H9 (cell line): ENCODE measurements around the gene TMEM237. TPM values are rescaled to one million over a fixed set of nuclear protein-coding genes. Genes with fewer than 3 reads are reported as not detected.

Source experiments
- DNase-seq: peaks from one replicate; pipeline ENCODE4 v3.0.0-alpha.2; 2017
- H2AFZ ChIP-seq: one replicate; pipeline ENCODE4 v1.6.1; 2013; ENCODE audit warnings: mild to moderate bottlenecking, low read length, control low read depth, moderate library complexity
- H2AK5ac ChIP-seq: 2 replicates; pipeline ENCODE4 v1.6.1; 2013; ENCODE audit warnings: low read length, control low read depth, mixed read lengths; ENCODE audit not compliant: insufficient read length
- H2BK120ac ChIP-seq: one replicate; pipeline ENCODE4 v1.6.1; 2013; ENCODE audit warnings: low read depth, mild to moderate bottlenecking, low read length, control low read depth, inconsistent platforms; ENCODE audit not compliant: poor library complexity, severe bottlenecking
- H2BK12ac ChIP-seq: 2 replicates; pipeline ENCODE4 v1.6.1; 2013; ENCODE audit warnings: low read length, control low read depth, mixed read lengths, low read depth; ENCODE audit not compliant: insufficient read length
- H2BK15ac ChIP-seq: 2 replicates; pipeline ENCODE4 v1.6.1; 2013; ENCODE audit warnings: low read depth, low read length, control low read depth
- H2BK20ac ChIP-seq: one replicate; pipeline ENCODE4 v1.6.1; 2013; ENCODE audit warnings: low read depth, mild to moderate bottlenecking, low read length, control low read depth, inconsistent platforms; ENCODE audit not compliant: poor library complexity, severe bottlenecking
- H2BK5ac ChIP-seq: 2 replicates; pipeline ENCODE4 v1.6.1; 2013; ENCODE audit warnings: low read length, control low read depth, mixed read lengths; ENCODE audit not compliant: insufficient read length
- H3K14ac ChIP-seq: 2 replicates; pipeline ENCODE4 v1.6.1; 2013; ENCODE audit warnings: low read length, control low read depth; ENCODE audit not compliant: insufficient read depth
- H3K18ac ChIP-seq: 2 replicates; pipeline ENCODE4 v1.6.1; 2013; ENCODE audit warnings: low read depth, mild to moderate bottlenecking, mixed read lengths, low read length, control low read depth; ENCODE audit not compliant: insufficient read length
- H3K23ac ChIP-seq: 2 replicates; pipeline ENCODE4 v1.6.1; 2013; ENCODE audit warnings: low read length, control low read depth, mixed read lengths, low read depth; ENCODE audit not compliant: insufficient read length
- H3K23me2 ChIP-seq: 2 replicates; pipeline ENCODE4 v1.6.1; 2013; ENCODE audit warnings: low read depth, mild to moderate bottlenecking, mixed read lengths, low read length, control low read depth; ENCODE audit not compliant: insufficient read length, poor library complexity, severe bottlenecking
- H3K27ac ChIP-seq: 2 replicates; pipeline ENCODE4 v1.5.1; 2013; ENCODE audit warnings: low read length, control low read depth, mixed read lengths, low read depth; ENCODE audit not compliant: insufficient read length
- H3K27me3 ChIP-seq: 2 replicates; pipeline ENCODE4 v1.6.1; 2013; ENCODE audit warnings: low read length, control low read depth, inconsistent platforms; ENCODE audit not compliant: insufficient read depth
- H3K4ac ChIP-seq: 2 replicates; pipeline ENCODE4 v1.6.1; 2013; ENCODE audit warnings: low read depth, mild to moderate bottlenecking, control low read depth, inconsistent platforms, low read length, moderate library complexity
- H3K4me1 ChIP-seq: 2 replicates; pipeline ENCODE4 v1.6.1; 2013; ENCODE audit warnings: low read length, control low read depth, inconsistent platforms; ENCODE audit not compliant: insufficient read depth
- H3K4me2 ChIP-seq: 2 replicates; pipeline ENCODE4 v1.6.1; 2013; ENCODE audit warnings: low read length, control low read depth, mixed read lengths; ENCODE audit not compliant: insufficient read length, insufficient read depth
- H3K56ac ChIP-seq: 2 replicates; pipeline ENCODE4 v1.6.1; 2013; ENCODE audit warnings: low read depth, mild to moderate bottlenecking, mixed read lengths, low read length, control low read depth; ENCODE audit not compliant: insufficient read length
- H3K79me1 ChIP-seq: 2 replicates; pipeline ENCODE4 v1.6.1; 2013; ENCODE audit warnings: low read depth, mild to moderate bottlenecking, moderate library complexity, low read length, control low read depth, inconsistent platforms; ENCODE audit not compliant: insufficient read depth, poor library complexity, severe bottlenecking
- H3K79me2 ChIP-seq: 2 replicates; pipeline ENCODE4 v1.6.1; 2013; ENCODE audit warnings: low read length, control low read depth, inconsistent platforms; ENCODE audit not compliant: insufficient read depth
- H3K9ac ChIP-seq: 2 replicates; pipeline ENCODE4 v1.6.1; 2013; ENCODE audit warnings: low read length, control low read depth, mixed read lengths; ENCODE audit not compliant: insufficient read length; ENCODE audit errors: extremely low read depth
- H3K9me3 ChIP-seq: one replicate; pipeline ENCODE4 v1.6.1; 2013; ENCODE audit warnings: low read depth, low read length, inconsistent platforms; ENCODE audit not compliant: control insufficient read depth
- H3T11ph ChIP-seq: one replicate; pipeline ENCODE4 v1.6.1; 2013; ENCODE audit warnings: mild to moderate bottlenecking, low read length, control low read depth, inconsistent platforms
- H4K20me1 ChIP-seq: one replicate; pipeline ENCODE4 v1.6.1; 2013; ENCODE audit not compliant: control insufficient read depth, insufficient read length, insufficient read depth
- H4K5ac ChIP-seq: 2 replicates; pipeline ENCODE4 v1.6.1; 2013; ENCODE audit warnings: low read depth, mild to moderate bottlenecking, mixed read lengths, low read length, control low read depth; ENCODE audit not compliant: insufficient read length
- H4K8ac ChIP-seq: replicated peaks from 2 replicates; pipeline ENCODE4 v1.6.1; 2013; ENCODE audit warnings: low read length, control low read depth, mixed read lengths, low read depth; ENCODE audit not compliant: insufficient read length
- H4K91ac ChIP-seq: 2 replicates; pipeline ENCODE4 v1.6.1; 2013; ENCODE audit warnings: low read depth, mild to moderate bottlenecking, moderate library complexity, mixed read lengths, low read length, control low read depth; ENCODE audit not compliant: insufficient read length
- H3K27ac Mint-ChIP-seq, 3 experiments: 2 replicates in 2 of 3; 3 replicates in 1 of 3; pipeline ENCODE4 v1.8.0; 2020 to 2021; ENCODE audit warnings: mixed read lengths in 3 of 3, mild to moderate bottlenecking in 1 of 3, moderate library complexity in 1 of 3
- H3K27me3 Mint-ChIP-seq: 2 replicates; pipeline ENCODE4 v1.8.0; 2021; ENCODE audit warnings: low read depth, mild to moderate bottlenecking, moderate library complexity, mixed read lengths
- H3K36me3 Mint-ChIP-seq, 3 experiments: 2 replicates in 2 of 3; 3 replicates in 1 of 3; pipeline ENCODE4 v1.8.0; 2020 to 2021; ENCODE audit warnings: low read depth in 3 of 3, mixed read lengths in 3 of 3; ENCODE audit not compliant: insufficient read depth in 1 of 3
- H3K4me1 Mint-ChIP-seq, 2 experiments: 2 replicates each; pipeline ENCODE4 v1.8.0; 2020; ENCODE audit warnings: mixed read lengths in 2 of 2
- H3K4me3 Mint-ChIP-seq, 2 experiments: 2 replicates in 1 of 2; 3 replicates in 1 of 2; pipeline ENCODE4 v1.8.0; 2020 to 2021; ENCODE audit warnings: mild to moderate bottlenecking in 2 of 2, mixed read lengths in 2 of 2, moderate library complexity in 1 of 2
- H3K9me3 Mint-ChIP-seq, 2 experiments: 2 replicates in 1 of 2; 3 replicates in 1 of 2; pipeline ENCODE4 v1.8.0; 2020; ENCODE audit warnings: mild to moderate bottlenecking in 2 of 2, mixed read lengths in 2 of 2, moderate library complexity in 1 of 2
- WGBS: extraction: QIAGEN DNeasy Blood & Tissue Kit; methylation state at CpG from one replicate; pipeline ENCODE4 v1.1.7; 2013; ENCODE audit warnings: missing lambda C conversion rate, low lambda C conversion rate, mixed read lengths; ENCODE audit not compliant: insufficient read length; ENCODE audit errors: extremely low coverage; 5-methylcytosine and 5-hydroxymethylcytosine counted together
- total RNA-seq: library from RNA; stranded (reverse); gene quantifications from 2 replicates; pipeline ENCODE4 v1.2.1, GENCODE V29; 2021
- TF ChIP-seq, protein P1 (sequence below): fragments of 200-600 bp; sonication (generic); conservative IDR thresholded peaks from 3 replicates; pipeline ENCODE4 v1.8.0; 2021; ENCODE audit warnings: antibody characterized with exemption, mild to moderate bottlenecking

TMEM237 gene
- total RNA-seq, 1 experiment from 2014 or later = 37.7 TPM

GRCh38 chr2:201656102-201656501 lies 12.8 kb upstream of the TMEM237 start:
- peaks cover 0 to 2% of the 10 kb centered on the region in 2 experiments; a peak in 1 of 4 replicates for H3K4me1 Mint-ChIP-seq
- no peak overlapping the region for H3K27ac ChIP-seq

More at GRCh38 chr2:201656102-201656501, 12.8 kb upstream of the TMEM237 start:
- Histone ChIP-seq H3K79me1 (no peaks in the 10 kb centered on the region), H2BK12ac (no peak overlapping the region), H2AK5ac (no peak overlapping the region), H3K18ac (no peak overlapping the region), H3K79me2 (no peaks in the 10 kb centered on the region), H3K4me2 (no peak overlapping the region), H3K9ac (no peak overlapping the region), H2BK5ac (no peak overlapping the region), H3T11ph (no peak overlapping the region), H3K4ac (no peak overlapping the region), H2BK20ac (no peak overlapping the region), H3K9me3 (no peaks in the 10 kb centered on the region), H3K23ac (no peak overlapping the region), H3K14ac (no peak overlapping the region), H2BK120ac (no peak overlapping the region), H3K56ac (no peak overlapping the region), H4K91ac (no peak overlapping the region), H3K27me3 (no peaks in the 10 kb centered on the region), H3K23me2 (no peaks in the 10 kb centered on the region), H4K5ac (no peak overlapping the region), H4K8ac (no peak overlapping the region), H2BK15ac (no peak overlapping the region), H4K20me1 (no peaks in the 10 kb centered on the region), H2AFZ (no peak overlapping the region), H3K4me1 (no peaks in the 10 kb centered on the region)
- Mint-ChIP-seq H3K36me3 (no peaks in the 10 kb centered on the region), H3K27ac (no peak overlapping the region), H3K9me3 (no peaks in the 10 kb centered on the region), H3K27me3 (peaks cover 4% of the 10 kb centered on the region; the same call in 1 of the 2 replicates), H3K4me3 (no peak overlapping the region)
- no peak for DNase-seq
- TF ChIP-seq, protein P1, sequence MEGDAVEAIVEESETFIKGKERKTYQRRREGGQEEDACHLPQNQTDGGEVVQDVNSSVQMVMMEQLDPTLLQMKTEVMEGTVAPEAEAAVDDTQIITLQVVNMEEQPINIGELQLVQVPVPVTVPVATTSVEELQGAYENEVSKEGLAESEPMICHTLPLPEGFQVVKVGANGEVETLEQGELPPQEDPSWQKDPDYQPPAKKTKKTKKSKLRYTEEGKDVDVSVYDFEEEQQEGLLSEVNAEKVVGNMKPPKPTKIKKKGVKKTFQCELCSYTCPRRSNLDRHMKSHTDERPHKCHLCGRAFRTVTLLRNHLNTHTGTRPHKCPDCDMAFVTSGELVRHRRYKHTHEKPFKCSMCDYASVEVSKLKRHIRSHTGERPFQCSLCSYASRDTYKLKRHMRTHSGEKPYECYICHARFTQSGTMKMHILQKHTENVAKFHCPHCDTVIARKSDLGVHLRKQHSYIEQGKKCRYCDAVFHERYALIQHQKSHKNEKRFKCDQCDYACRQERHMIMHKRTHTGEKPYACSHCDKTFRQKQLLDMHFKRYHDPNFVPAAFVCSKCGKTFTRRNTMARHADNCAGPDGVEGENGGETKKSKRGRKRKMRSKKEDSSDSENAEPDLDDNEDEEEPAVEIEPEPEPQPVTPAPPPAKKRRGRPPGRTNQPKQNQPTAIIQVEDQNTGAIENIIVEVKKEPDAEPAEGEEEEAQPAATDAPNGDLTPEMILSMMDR = no peak
- WGBS = no CpG with 5 or more reads among the region's 11 CpGs
